H1 (cell line): Measurements from ENCODE around the gene SLC2A4RG. TPM values are rescaled to one million over a fixed set of nuclear protein-coding genes. Genes with fewer than 3 reads are reported as not detected.

Source experiments
- CBX5 ChIP-seq: fragments of 300-800, 300-1000 bp; sonication (generic); IDR thresholded peaks from 2 replicates; pipeline ENCODE4 v1.7.1; 2016; ENCODE audit warnings: antibody characterized with exemption, low read length, low read depth
- CHD7 ChIP-seq: fragments of 300-600 bp; sonication (generic); IDR thresholded peaks from 2 replicates; pipeline ENCODE4 v1.7.1; 2012; ENCODE audit warnings: low read length, moderate library complexity, mild to moderate bottlenecking, inconsistent platforms; ENCODE audit not compliant: insufficient replicate concordance
- CTCF ChIP-seq, 3 experiments: IDR thresholded peaks; 1 replicate in 2 of 3; 2 replicates in 1 of 3; pipeline versions ENCODE4 v1.5.1 to v1.6.1; 2011; ENCODE audit warnings: low read length in 3 of 3, mild to moderate bottlenecking in 3 of 3, inconsistent platforms in 2 of 3, low read depth in 1 of 3, moderate library complexity in 1 of 3; ENCODE audit not compliant: insufficient read depth in 1 of 3; ENCODE audit errors: control extremely low read depth in 1 of 3
- POLR2AphosphoS5 ChIP-seq: IDR thresholded peaks from 2 replicates; pipeline ENCODE4 v1.6.1; 2011; ENCODE audit warnings: low read depth, low read length
- RAD21 ChIP-seq, 2 experiments: IDR thresholded peaks in 1 of 2; conservative IDR thresholded peaks in 1 of 2; 2 replicates each; pipeline ENCODE4 v1.6.1; 2011; ENCODE audit warnings: low read depth in 2 of 2, low read length in 2 of 2, improper control_type of control experiment in 1 of 2, inconsistent platforms in 1 of 2, mild to moderate bottlenecking in 1 of 2, moderate library complexity in 1 of 2
- TAF1 ChIP-seq: IDR thresholded peaks from 2 replicates; pipeline ENCODE4 v1.6.1; 2011; ENCODE audit warnings: mild to moderate bottlenecking, low read depth, low read length
- polyA plus RNA-seq, 7 experiments: library from polyadenylated mRNA; depleted of rRNA in 3 of 7; stranded (reverse) in 5 of 7; unstranded in 2 of 7; fragments of >200 nt in 5 of 7; fragments of 200-250 nt in 2 of 7; gene quantifications; 1 replicate in 5 of 7; 2 replicates in 1 of 7; 4 replicates in 1 of 7; pipeline versions ENCODE4 v1.2.1 to v1.2.3, GENCODE V29; 2011 to 2013; ENCODE audit warnings: missing spikeins in 2 of 7, mixed read lengths in 2 of 7
- total RNA-seq: library from RNA; stranded (reverse); fragmentation: NEBNext Ultra II Directional; extraction: Animal tissue kit (Norgen Biotek cat#: 25700); gene quantifications from 2 replicates; pipeline ENCODE4 v1.2.1, GENCODE V29; 2021

SLC2A4RG gene
- total and polyA plus RNA-seq, 2 of the 8 experiments (the other 6 are each of a cell fraction or from before 2014, with no cell fraction given), result 15.9 to 29.1 TPM

- TF ChIP-seq CHD7 (no peak), TAF1 (no peak), CBX5 (no peak), CTCF (IDR thresholded peaks at IDR 0.05; ENCODE audit: control extremely low read depth in 1 of 3, insufficient read depth in 1 of 3, low read depth in 1 of 3, low read length in 3 of 3) (no peak), POLR2AphosphoS5 (peak; percentile 2; the same call in 1 of the 2 replicates), RAD21 (IDR thresholded peaks at IDR 0.05 in 1 of 2, conservative IDR thresholded peaks at IDR 0.05 in 1 of 2; ENCODE audit: low read depth in 2 of 2, low read length in 2 of 2) (no peak)
Measured at GRCh38 chr20:63702036-63702665, 37.4 kb upstream of the SLC2A4RG start (continued).
